SH-SY5Y (cell line): ENCODE data around the gene ELP2.

Source experiments
- GATA2 ChIP-seq: IDR thresholded peaks from 2 replicates; pipeline ENCODE4 v1.6.1; 2011; ENCODE audit warnings: mild to moderate bottlenecking, low read depth, low read length
- GATA3 ChIP-seq: IDR thresholded peaks from 2 replicates; pipeline ENCODE4 v1.6.1; 2011; ENCODE audit warnings: low read depth, mild to moderate bottlenecking, low read length, moderate library complexity

DNA sequence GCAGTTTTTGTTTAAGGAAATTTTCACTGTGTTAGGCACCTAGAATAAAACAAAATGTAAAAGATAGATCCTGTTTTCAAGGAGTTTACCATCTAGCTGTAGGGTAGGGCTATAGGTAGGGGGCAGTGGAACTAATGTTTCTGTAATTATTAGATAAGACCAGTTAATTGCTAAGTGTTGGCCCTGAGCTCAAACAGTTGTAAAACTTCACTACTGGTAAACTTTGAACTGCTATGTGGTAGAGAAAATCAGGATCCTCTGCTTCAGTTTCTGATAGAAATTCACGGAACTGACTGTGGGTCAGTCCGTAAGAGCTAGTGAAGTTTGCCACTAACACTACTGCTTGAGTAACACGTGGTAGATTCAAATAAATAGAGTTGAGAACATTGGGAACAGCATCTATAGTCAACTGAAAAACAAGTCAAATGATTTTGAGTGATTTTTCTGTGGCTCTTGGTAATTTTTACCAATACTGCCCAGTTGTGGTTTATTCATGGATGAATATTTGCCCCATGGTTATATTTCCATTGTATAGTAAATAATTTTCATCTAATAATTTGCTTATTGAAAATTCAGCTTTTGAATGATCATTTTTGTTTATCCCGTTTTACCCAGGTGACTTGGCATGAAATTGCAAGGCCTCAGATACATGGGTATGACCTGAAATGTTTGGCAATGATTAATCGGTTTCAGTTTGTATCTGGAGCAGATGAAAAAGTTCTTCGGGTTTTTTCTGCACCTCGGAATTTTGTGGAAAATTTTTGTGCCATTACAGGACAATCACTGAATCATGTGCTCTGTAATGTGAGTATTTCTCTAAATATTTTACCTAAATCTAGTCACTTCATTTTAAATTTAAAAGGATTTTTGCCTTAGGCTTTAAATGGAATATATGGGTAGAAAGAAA, 26.4 kb downstream of the ELP2 start:
- no peak for TF ChIP-seq GATA2
- TF ChIP-seq GATA3: no peak
